Activated CD8-positive, alpha-beta memory T cell treated with anti-CD3 and anti-CD28 coated beads, Interleukin-2, amount 50 U/mL, for 48 hours (primary cell): ENCODE measurements around the gene COG6.

Experiments used
- DNase-seq: peaks from one replicate; pipeline ENCODE4 v3.0.0-alpha.2; 2020

COG6 gene

DNA sequence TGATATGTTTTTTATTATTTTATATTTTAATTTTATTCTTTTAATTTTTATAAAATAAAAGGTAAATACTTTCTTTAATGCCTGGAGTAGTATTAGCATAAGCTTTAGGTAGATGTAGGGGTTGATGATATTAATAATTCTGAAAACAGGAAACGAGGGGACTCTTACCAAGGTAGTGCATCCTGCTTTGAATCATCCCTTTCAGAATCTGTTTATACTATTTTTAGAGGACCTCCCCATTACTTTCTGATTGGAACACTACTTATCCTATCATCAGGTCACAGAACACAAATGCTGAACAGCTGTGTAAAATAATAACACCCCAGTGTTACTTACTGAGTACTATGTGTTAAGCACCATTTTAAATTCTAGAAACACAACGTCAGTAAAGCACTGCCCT, 27.3 kb downstream of the COG6 start:
- no peak for DNase-seq

DNA sequence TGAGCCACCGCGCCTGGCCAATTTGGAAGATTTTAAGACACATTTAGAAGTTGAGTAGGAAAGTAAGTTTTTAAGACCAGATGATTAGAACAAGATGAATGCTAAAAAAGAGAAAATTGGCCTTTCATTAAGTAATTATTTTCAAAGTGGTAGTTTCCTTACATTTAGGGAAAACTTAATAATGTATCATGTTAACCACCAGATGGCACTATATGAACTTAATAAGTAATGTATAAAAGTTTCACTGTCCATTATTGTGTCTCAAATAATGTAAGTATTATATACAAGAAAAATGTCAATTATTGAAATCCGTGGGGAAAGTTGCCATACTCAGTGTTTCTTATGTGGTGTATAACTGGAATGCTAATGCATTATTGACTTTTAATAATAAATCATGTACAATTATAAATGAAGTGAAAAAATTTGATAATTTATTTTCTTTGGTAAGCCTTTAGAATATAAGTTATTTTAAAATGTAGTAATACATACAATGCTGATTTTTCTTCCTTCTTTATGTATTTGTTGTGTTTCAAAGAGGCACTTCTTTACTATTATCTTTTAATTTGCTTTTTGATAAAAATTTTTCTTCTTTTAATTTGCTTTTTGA, 29.2 kb downstream of the COG6 start:
- no peak for DNase-seq

DNA sequence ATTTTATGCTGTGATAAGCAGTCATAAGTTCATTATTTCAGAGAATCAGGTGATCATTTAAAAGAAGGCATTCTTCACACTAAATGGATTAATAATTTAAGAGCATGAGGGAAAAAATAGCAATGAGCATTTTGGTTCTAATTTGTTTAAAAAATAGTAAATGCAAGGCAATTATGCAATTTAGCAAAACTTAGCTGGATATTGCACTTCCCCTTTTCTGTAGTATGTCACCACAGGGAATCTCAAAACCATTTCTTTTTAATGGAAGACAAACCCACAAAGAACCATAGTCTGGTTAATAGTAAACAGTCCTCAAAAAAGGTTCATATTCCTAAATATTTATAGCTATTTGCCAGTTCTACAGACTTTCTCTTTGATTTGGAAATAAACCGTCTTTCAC, 30.2 kb downstream of the COG6 start:
- DNase-seq, result no peak

DNA sequence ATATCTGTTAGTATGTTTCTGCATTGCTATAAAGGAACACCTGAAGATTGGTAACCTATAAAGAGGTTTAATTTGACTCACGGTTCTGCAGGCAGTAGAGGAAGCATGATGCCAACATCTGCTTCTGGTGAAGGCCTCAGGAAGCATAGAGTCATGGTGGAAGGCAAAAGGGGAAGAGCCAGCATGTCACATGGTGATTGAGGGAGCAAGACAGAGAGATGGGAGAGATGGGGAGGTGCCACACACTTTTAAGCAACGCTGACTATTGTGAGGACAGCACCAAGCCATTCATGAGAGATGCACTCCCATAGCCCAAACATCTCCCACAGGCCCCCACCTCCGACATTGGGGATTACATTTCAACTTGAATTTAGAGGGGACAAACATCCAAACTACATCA, 32.8 kb downstream of the COG6 start:
- no peak for DNase-seq

DNA sequence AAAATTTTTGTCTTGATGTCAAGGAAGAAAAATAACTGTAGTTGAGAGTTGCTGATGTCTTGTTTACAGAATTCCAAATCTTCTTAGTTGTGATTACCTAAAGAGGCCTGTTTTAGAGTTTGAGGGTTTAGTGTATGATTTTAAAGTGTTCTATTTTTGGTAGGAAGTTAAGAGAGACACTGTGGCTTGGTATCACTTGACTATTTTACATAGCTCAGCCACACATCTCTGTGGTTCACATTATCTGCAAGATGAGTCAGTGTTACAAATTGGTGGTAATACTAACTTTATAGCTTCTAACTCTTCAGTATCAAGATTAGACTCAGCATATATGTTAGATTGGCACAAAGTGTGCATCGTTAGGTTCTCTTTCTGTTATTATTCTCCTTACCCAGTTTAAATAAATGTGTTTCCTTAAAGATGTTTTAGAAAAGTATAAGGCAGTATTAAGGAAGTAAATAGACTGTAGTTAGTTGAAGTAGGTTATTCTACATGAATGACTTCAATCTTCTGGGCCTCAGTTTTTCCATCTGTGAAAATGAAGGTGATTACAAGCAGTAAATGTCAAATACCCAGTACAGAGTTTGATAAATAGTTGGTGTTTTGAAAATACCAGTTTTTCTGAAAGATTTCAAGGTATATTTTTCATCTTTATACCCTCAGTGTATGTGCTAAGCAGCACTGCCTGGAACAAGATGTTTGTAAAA, 33.4 kb downstream of the COG6 start:
- no peak for DNase-seq

DNA sequence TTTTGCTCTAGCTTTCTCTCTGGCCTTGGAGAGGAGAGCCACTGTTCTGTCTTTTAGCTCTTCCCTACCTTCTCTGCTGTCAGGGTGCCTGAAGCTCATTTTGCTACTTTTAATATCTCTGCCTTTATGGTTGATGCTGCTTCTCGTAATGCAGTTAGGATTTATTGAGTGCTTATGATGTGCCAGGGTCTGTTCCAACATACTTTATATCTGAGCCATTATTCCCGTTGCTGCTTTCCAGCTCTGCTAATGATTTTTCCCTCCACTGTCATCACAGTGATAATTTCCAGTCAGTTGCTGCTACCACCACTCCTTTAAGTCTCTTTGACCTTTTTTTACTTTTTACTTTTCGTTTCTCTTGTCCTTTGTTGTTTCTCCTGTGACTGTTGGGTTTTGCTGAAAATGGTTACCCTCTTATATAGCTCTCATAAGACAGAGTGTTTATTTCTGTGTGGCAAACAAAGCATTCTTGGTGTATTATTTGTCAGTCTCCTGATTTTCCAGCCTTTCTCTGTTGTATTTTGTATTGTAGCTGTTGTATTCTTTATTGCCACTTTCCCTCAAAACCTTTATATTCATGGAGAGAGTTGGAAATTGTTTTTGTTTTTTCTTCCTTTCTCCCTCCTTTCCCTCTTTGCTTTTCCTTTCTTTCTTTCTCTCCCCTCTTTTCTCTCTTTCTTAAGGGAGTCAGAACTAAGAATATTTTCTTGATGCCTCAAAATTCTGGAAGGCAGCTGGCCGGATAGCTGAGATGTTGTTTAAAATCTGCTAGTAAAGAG, 37.4 kb downstream of the COG6 start:
- DNase-seq, result no peak

DNA sequence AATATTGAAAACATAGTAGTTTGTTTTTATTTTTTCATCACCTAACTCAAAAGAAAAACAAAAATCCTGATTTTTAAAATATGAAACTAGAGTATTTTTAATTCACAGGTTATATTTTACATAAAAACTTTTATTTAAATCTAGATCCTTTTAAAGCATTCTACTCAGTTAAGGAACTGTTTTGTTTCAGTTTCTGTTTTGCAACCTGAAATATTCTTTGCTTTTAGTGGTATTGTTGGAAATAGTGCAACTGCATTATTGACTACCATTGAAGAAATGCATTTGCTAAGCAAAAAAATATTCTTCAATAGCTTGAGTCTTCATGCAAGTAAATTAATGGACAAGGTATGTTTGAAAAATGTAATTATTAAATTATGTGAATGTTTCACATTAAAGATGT, 43.8 kb downstream of the COG6 start:
- no peak for DNase-seq

DNA sequence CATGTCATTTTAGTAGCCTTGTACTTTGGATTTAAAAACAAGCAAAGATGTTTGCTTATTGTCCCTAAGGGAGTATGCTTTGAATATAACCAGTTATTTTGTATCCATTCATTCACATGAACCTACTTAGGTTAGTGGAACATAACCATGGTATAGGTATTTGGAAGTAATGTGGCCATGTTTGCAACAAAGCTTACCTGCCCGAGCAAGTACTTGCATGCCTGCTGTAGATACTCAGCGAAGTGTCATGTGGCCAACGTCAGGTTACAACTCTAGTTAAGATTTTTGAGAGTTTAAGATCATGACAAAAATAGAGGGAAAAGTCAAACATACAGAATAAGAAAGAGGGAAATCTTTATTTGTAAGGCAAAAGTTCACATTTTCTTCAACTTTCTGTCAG, 57.2 kb downstream of the COG6 start:
- no peak for DNase-seq

DNA sequence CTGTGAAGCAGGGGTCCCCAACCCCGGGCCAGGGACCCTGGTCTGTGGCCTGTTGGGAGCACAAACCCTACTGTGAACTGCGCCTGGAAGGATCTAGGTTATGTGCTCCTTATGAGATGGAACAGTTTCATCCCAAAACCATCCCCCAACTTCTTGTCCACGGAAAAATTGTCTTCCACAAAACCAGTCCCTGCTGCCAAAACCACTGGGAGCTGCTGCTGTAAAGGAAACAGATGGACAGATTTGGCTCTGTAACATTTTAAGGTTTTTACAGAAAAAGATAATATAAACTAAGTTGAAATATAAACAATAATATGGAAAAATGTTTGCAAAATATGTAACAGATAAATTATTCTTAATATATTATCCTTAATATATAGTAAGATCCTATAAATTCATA, 73.7 kb downstream of the COG6 start:
- no peak for DNase-seq

DNA sequence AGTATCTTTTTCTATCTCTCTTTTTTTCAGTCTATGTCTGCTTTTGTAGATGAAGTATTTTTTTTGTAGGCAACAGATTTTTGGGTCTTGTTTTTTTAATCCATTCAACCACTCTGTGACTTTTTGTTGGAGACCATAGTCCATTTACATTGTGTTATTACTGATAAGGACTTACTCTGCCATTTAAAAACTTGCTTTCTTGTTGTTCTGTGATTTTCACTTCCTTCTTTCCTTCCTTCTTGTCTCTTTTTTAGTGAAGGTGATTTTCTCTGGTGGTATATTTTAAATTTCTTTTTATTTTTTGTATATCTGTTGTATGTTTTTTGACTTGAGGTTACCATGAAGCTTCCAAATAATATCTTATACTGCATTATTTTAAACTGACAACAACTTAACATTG, 79.5 kb downstream of the COG6 start:
- no peak for DNase-seq

DNA sequence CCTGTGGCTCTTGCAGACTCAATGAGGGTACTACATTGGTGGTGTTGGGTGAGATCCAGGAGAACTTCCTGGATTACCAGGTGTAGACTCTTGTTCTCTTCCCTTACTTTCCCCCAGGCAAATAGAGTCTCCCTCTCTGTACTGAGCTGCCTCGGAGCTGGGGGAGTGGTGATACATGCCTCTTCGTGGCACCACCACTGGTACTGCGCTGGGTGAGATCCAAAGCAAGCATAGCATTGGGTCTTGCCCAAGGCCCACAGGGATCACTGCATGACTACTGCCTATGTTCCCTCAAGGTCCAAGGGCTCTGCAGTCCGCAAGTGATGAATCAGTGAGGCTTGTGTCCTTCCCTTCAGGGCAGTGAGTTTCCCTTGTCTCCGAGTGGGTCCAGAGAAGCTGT, 81.6 kb downstream of the COG6 start:
- DNase-seq, result no peak

DNA sequence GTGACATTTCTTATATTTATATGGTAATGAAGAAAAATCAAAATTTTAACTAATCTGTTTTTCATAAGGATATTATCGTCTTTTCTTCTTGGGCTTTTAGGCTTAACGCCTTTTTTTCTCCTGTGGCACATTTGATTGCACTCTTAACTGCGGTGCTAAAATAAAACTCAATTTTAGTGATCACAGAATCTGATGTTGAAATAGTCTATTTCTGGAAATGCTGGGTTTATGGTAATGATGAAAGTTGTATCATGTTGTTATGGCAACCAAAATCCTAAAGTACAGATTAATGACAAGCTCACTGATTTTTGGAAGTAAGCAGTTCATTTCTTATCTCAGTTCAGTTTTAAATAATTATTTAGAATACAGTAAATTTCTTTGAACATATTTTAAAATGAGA, 85.3 kb downstream of the COG6 start:
- DNase-seq, result no peak

DNA sequence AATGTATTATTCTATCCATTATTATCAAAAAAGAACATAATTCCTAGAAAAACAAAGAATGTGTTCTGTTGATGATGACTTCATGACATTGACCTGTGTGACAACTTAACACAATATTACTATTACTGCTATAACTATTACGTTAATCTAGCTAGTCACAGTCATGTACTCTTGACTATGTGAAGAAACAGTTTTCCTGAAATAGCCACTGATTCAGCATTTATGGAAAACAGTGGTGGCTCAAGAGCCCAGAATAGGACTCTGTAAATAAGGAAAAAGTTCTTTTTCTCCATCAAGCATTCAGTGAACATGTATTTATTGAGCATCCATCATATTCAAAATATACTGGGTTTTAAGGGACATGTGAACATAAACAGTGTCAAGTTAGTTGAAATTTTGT, 93.5 kb downstream of the COG6 start:
- no peak for DNase-seq

DNA sequence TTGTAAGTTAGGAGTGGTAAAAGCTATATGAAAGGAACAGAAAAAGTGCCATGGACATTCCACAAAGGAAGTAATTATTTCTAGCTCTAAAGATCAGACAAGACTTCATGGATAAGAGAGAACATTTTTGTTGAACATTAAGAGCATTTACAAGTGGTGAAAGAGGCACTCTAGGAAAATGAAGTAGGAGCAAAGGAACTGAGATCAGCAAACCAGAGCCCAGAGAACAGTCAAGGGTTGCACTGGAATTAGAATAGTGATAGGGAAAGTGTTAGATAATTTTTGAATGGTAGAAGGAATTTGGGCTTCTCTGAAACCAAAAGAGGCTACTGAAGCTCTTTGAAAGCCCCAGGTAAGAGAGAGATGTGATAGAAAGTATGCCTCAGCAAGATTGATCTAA, 94.1 kb downstream of the COG6 start:
- DNase-seq, result no peak

DNA sequence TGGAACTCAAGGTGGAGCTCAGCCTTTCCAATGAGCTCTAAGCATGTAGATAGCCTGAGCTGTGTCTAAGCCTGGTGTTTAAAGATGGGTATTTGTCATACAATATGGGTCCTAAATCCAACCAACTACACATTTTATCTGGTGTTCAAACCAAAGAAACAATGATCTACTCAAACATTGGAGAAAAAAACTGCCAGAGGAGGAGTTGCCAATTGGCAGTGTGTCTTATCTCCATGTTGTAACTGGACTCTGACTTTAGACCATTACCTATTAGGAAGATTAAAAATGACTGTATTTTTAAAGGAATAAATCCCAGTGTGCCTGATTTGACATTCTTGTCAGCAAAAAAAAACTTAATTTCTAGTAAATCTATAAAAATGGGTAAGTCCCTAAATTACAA, 96.3 kb downstream of the COG6 start:
- DNase-seq, result no peak

DNA sequence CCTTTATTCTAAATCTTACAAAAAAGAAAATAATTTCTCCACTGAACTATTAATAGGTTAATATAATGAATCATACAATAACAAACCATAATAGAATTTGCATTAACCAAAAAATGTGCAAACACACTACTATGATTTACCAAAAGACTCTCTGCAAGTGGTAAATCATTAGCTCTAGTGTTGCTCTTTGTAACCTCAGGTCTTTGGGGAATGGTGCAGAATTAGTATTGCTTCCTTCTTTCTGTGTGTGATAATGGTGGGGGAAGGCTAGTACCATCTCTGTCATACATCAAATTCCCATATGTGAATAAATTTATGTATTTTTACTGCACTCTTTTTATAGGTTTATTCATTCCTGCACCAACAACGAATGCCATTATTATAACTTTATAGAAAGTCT, 105.1 kb downstream of the COG6 start:
- no peak for DNase-seq

DNA sequence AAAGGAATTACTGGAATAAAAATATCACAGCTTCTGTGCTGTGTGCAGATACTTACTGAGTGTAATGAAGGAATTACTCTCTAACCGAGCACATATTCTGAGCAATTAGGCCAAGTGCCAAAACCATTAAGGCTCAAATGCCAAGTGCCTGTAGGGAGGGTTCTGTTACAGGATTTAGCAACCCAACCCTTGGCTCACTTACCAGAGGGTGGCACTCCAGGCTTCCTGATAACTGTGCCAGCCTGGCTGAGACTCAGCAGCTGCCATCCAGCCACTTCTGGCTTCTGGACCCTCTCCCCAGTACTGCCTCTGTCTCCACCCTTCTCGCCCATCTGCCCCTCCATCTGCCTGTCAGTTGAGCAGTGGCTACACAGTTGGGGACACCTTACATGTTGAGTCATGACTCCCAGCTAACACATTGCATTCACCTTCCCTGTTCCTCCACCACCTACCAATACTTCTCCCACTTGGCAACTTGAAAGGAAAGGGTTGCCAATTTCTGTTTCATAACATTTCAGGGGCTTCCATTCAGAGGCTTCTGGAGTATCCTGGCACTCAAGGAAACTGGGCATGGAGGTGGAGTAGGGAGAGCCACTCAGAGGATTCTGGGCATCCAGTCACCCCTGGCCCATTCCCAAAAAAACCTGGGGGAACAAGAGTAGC, 110.5 kb downstream of the COG6 start:
- no peak for DNase-seq

DNA sequence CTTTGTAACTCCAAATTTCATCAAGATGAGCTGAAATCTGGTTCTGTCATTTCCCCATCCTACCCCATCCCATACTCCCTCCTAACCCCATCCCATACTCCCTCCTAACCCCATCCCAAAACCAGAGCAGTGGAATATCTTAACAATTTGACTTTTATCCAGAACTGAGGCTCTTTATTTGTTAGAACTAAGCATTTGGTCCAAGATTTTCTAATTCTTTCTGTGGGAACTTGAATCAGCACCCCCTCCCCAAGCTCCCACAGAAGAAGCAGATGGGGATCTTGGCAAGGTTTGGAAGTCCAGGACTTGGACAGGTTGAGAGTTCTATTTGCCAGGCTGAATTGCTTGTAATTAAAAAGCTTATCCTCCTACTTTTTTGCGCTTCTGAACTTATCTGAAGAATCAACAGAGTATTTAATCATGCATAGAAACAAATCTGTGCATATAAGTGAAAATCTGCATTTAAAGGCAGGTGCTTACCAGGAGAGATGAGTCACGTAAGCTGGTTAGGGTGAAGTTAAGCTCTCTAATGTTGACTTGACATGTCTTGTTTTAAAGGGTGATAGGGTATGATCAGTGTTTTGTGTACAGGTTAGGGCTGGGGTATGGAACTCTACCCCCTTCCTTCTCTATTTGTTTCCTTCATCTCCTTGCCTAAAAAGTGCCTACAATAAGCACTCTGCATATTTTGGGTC, 111.1 kb downstream of the COG6 start:
- no peak for DNase-seq

DNA sequence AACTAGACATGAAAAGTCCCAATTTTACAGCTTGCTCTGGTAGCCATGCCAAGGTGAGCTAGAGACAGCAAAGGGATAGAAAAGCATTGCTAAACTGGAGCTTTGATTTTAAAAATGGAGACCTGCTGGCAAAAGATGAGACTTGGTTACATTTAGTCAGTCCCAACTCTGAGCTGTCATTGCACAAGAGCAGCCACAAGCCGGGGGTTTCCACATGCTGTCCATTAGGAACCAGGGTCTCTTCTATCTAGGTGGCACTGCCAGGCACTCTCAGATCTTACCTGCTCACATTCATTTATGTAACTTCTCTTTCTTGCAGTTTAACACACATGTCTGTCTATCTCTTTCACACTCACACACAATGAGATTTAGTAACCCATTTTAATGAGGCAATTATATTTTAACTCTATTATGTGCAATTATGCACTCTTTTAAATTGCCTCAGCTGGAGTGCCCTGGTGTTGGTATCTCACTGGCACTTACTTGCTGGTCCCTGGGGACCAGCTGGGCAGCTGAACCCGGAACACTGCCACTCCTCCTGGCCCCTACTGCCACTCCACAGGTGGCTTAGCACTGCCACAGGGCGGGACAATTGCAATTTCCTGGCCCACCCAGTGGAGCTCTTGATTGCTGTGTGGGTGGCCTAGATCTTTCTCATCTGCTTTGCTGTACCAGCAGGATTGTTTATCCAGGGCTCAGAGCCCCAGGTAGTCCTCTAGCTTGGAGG, 112.5 kb downstream of the COG6 start:
- DNase-seq, result no peak

DNA sequence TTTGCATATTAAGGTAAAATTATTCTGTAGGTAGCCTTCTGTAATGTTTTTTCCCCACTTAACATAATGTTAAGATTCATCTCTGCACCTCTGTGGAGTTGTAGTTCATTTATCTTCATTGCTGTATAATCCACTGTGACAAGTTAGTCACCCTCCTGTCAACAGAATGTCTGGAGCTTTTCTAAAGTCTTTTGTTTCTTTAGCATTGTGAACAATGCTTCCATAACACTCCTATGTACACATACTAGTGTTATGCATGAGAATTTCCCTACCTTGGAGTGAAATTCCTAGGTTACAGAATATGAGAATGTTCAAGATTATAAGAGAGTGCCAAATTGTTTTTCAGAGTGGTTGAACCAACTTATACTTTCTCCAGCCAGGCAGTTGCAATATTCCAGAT, 113.5 kb downstream of the COG6 start:
- DNase-seq, result no peak

DNA sequence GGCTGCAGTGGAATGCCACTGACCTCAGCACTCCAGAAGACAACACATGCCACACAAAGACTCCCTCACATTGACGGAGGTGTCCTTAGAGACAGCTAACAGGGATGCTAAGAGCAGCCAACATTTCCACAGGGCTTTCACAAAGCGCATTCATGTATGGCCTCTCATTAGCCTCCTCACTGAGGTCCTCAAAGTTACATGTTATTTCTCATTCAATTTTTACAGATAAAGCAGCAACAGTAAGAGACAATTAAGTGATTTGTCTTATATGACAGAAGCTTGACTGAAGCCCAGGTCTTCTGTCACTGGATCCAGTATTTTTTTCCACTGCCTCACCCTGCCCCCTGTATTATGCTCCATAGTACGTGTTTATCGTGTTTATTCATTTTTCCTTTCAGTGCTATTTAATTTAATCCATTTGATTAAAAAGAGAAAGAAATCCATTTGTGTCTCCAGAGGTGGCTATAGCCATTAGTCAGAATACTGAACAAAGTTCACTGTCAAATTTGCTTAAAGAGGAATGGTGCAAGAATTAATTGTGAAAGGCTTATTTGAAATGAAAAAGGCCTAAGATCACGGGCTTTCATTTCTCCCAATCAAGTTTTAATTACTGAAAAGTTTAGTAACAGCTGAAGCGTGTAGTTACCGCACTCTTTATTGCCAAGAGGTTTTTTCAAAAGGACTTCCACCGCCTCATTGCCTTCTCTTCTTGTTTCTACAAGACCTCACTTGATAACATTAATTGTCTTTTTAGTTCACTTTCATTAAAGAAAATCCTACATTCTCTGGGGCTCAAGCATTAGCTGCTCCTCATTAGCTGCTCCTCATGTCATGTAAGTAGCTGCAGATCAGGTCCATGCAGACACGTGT, 115.0 kb downstream of the COG6 start:
- no peak for DNase-seq

DNA sequence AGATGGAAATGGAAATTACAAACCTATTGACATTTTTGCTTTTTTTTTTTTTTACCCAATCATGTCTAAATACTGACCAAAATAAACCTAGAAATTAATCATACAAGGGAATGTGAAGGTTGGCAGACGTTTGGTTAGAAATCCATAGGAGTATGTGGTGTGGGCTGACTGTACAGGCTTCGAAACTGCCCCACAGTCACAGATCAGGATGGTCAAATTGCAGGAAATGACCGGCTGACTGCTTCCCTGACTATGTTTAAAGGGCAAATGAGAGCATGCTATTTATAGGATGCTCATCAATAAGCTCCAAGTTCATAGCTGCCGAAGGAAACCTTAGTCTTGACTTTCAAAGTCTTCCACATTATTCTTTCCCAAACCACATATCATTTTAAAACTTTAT, 118.4 kb downstream of the COG6 start:
- DNase-seq, result no peak
